ENCODE measurements around the gene MT1M. TPM values are rescaled to one million over a fixed set of nuclear protein-coding genes. Genes with fewer than 3 reads are reported as not detected.
A peak's percentile ranks its signal among the peaks of the same experiment; 100 is the strongest.

The MT1M gene
- total RNA-seq, 1 donor from 2014 or later: 0.35 TPM

- Mint-ChIP-seq H3K4me1 (ENCODE audit: low read depth) (peaks cover 13% of the 10 kb centered on the region), H3K27ac (ENCODE audit: unreplicated experiment) (no peak overlapping the region), H3K9me3 (ENCODE audit: low read depth) (no peaks in the 10 kb centered on the region), H3K36me3 (ENCODE audit: low read depth) (peaks cover 2% of the 10 kb centered on the region), H3K27me3 (ENCODE audit: low read depth) (peaks cover 70% of the 10 kb centered on the region), H3K4me3 (ENCODE audit: unreplicated experiment) (no peak overlapping the region)
- no peak for DNase-seq (ENCODE audit: low spot score)
- TF ChIP-seq, protein P1, sequence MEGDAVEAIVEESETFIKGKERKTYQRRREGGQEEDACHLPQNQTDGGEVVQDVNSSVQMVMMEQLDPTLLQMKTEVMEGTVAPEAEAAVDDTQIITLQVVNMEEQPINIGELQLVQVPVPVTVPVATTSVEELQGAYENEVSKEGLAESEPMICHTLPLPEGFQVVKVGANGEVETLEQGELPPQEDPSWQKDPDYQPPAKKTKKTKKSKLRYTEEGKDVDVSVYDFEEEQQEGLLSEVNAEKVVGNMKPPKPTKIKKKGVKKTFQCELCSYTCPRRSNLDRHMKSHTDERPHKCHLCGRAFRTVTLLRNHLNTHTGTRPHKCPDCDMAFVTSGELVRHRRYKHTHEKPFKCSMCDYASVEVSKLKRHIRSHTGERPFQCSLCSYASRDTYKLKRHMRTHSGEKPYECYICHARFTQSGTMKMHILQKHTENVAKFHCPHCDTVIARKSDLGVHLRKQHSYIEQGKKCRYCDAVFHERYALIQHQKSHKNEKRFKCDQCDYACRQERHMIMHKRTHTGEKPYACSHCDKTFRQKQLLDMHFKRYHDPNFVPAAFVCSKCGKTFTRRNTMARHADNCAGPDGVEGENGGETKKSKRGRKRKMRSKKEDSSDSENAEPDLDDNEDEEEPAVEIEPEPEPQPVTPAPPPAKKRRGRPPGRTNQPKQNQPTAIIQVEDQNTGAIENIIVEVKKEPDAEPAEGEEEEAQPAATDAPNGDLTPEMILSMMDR (IDR thresholded peaks at IDR 0.05): no peak
These were observed 8.7 kb downstream of the MT1M start for GRCh38 chr16:56641166-56641565.

DNA sequence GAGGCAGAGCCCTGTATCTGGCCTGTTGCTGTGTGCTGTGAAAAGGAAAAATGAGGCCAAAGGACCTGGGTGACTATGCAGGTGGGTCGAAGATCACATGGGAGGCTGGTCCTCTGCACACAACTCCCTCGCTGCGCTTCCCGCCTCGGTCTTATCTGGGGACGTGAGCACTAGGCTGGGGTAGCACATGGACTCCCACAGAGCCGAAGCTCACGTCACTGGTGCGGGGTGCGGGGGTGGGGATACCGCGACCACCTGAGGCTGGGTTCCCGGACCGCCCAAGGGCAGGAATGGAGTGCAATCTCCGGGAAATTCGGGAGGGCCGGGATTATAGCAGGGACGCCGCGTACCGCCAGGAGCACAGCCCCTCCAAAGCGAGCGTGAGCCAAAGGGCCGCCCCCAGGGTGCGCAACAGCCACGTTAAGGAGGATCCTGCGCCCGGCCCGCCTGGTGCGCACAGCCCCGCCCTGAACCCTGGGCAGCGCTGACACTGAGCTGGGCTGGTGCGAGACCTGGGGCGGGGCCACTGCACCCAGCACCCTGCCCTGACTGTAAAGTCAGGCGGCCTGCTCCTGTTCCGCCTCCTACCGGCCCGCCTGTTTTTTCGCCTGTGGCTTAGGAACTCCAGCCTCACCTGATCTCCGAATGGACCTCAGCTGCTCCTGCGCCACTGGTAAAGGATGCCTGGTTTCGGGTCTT is 10.8 kb downstream of the MT1M start:
- H3K27ac Mint-ChIP-seq (ENCODE audit: unreplicated experiment): no peak overlapping the region
- H3K4me1 Mint-ChIP-seq (ENCODE audit: low read depth): peaks cover 7% of the 10 kb centered on the region
- H3K4me3 Mint-ChIP-seq (ENCODE audit: unreplicated experiment): peak overlapping the region; percentile 45
- H3K9me3 Mint-ChIP-seq (ENCODE audit: low read depth): no peaks in the 10 kb centered on the region
- peaks cover 59% of the 10 kb centered on the region for H3K27me3 Mint-ChIP-seq (ENCODE audit: low read depth)
- peaks cover 2% of the 10 kb centered on the region for H3K36me3 Mint-ChIP-seq (ENCODE audit: low read depth)
- TF ChIP-seq, protein P1 (IDR thresholded peaks at IDR 0.05): peak; percentile 64
- DNase-seq (ENCODE audit: low spot score): peak; percentile 72

DNA sequence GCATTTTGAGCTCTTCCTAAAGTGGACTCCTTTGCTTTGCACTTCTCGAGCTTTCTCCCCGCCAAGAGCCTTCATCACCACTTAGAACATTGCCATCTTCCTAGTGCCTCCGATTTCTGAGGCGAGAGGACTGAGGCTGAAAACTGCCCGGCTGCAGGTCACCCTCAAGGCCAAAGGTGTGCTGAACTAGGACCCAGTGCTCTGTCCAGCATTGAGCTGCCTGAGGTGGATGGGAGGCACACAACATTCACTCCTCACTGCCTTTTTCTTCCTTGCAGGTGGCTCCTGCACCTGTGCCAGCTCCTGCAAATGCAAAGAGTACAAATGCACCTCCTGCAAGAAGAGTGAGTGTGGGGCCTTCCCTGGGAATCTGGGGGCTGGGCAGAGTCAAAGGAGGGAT is 11.4 kb downstream of the MT1M start:
- no peaks in the 10 kb centered on the region for H3K9me3 Mint-ChIP-seq (ENCODE audit: low read depth)
- peak overlapping the region; percentile 45 for H3K4me3 Mint-ChIP-seq (ENCODE audit: unreplicated experiment)
- H3K4me1 Mint-ChIP-seq (ENCODE audit: low read depth): peaks cover 4% of the 10 kb centered on the region
- TF ChIP-seq, protein P1 (IDR thresholded peaks at IDR 0.05): peak; percentile 25
- H3K36me3 Mint-ChIP-seq (ENCODE audit: low read depth): peaks cover 2% of the 10 kb centered on the region
- H3K27ac Mint-ChIP-seq (ENCODE audit: unreplicated experiment): no peak overlapping the region
- peak; percentile 39 for DNase-seq (ENCODE audit: low spot score)
- H3K27me3 Mint-ChIP-seq (ENCODE audit: low read depth): peaks cover 59% of the 10 kb centered on the region

- DNase-seq (ENCODE audit: low spot score): no peak
- Mint-ChIP-seq H3K36me3 (ENCODE audit: low read depth) (peaks cover 2% of the 10 kb centered on the region), H3K4me1 (ENCODE audit: low read depth) (peaks cover 4% of the 10 kb centered on the region), H3K4me3 (ENCODE audit: unreplicated experiment) (no peak overlapping the region), H3K27me3 (ENCODE audit: low read depth) (peaks cover 57% of the 10 kb centered on the region), H3K9me3 (ENCODE audit: low read depth) (no peaks in the 10 kb centered on the region), H3K27ac (ENCODE audit: unreplicated experiment) (no peak overlapping the region)
- TF ChIP-seq, protein P1 (IDR thresholded peaks at IDR 0.05): no peak
These were observed 12.9 kb downstream of the MT1M start for GRCh38 chr16:56645311-56645710.

DNA sequence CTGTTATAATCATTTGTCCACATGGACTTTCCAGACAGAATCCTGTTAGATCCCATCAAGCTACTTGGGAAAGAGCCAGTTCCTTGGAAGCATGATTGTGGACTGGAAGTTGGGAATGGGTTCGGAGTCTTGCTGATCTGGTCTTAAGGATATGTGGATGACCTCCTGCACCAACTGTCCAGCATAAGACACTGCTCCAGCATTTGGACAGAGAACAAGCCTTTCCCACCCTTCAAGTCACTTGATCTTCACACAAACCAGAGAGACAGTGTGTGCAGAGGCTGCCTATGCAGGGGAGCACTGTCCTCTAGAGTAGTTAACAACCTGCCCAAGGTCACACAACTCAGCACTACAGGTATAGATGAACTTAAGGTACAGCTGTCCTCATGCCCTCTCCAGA is 13.4 kb downstream of the MT1M start:
- DNase-seq (ENCODE audit: low spot score): no peak
- peaks cover 2% of the 10 kb centered on the region for H3K36me3 Mint-ChIP-seq (ENCODE audit: low read depth)
- H3K27me3 Mint-ChIP-seq (ENCODE audit: low read depth): peaks cover 54% of the 10 kb centered on the region
- TF ChIP-seq, protein P1 (IDR thresholded peaks at IDR 0.05): no peak
- H3K4me3 Mint-ChIP-seq (ENCODE audit: unreplicated experiment): no peak overlapping the region
- H3K27ac Mint-ChIP-seq (ENCODE audit: unreplicated experiment): no peak overlapping the region
- peaks cover 4% of the 10 kb centered on the region for H3K4me1 Mint-ChIP-seq (ENCODE audit: low read depth)
- no peaks in the 10 kb centered on the region for H3K9me3 Mint-ChIP-seq (ENCODE audit: low read depth)
